ENCODE measurements around the gene TM4SF20. TPM values are rescaled to one million over a fixed set of nuclear protein-coding genes. Genes with fewer than 3 reads are reported as not detected.

TM4SF20 gene
- total and polyA plus RNA-seq, 2 experiments from 2014 or later: not detected

DNA sequence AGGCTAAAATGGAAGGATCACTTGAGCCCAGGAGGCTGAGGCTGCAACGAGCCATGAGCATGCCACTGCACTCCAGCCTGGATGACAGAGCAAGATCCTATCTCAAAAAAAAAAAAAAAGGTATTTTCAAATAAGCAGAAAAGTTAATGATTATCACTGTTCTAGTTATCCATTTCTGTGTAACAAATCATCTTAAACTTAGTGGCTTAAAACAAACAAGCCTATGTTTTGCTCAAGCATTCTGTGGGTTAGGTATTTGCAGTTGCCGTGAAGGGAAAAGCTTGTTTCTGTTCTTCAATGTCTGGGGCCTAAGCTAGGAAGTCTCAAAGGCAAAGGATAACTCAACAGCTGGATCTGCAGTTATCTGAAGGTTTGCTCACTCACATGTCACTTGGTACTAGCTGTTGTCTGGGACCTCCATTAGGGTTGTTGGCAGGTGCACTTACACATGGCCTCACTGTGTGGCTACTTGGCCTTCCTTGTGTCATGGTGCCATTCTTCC, 40.0 kb downstream of the TM4SF20 start:
- Mint-ChIP-seq H3K27me3 (ENCODE audit: insufficient read depth, low read depth, poor library complexity) (no peaks in the 10 kb centered on the region), H3K4me3 (no peak overlapping the region), H3K27ac (no peak overlapping the region), H3K9me3 (no peaks in the 10 kb centered on the region), H3K4me1 (no peaks in the 10 kb centered on the region), H3K36me3 (ENCODE audit: low read depth) (peaks cover 29% of the 10 kb centered on the region)
- Histone ChIP-seq H3K79me2 (replicated peaks; ENCODE audit: insufficient read depth) (no peaks in the 10 kb centered on the region), H4K20me1 (replicated peaks; ENCODE audit: insufficient read depth) (no peaks in the 10 kb centered on the region), H3K4me2 (no peak overlapping the region), H3K36me3 (ENCODE audit: insufficient read depth) (peaks cover 8% of the 10 kb centered on the region; the same call in 1 of the 2 replicates), H3K4me1 (ENCODE audit: insufficient read depth) (no peaks in the 10 kb centered on the region), H3F3A (replicated peaks; ENCODE audit: low read depth) (no peaks in the 10 kb centered on the region), H3K27ac (ENCODE audit: low read depth) (no peak overlapping the region), H3K9me2 (ENCODE audit: insufficient read depth) (no peaks in the 10 kb centered on the region), H2AFZ (no peak overlapping the region), H3K27me3 (ENCODE audit: insufficient read depth) (no peaks in the 10 kb centered on the region), H3K4me3 (no peak overlapping the region)
- no peak for DNase-seq (ENCODE audit: low spot score)
- TF ChIP-seq, protein P1, sequence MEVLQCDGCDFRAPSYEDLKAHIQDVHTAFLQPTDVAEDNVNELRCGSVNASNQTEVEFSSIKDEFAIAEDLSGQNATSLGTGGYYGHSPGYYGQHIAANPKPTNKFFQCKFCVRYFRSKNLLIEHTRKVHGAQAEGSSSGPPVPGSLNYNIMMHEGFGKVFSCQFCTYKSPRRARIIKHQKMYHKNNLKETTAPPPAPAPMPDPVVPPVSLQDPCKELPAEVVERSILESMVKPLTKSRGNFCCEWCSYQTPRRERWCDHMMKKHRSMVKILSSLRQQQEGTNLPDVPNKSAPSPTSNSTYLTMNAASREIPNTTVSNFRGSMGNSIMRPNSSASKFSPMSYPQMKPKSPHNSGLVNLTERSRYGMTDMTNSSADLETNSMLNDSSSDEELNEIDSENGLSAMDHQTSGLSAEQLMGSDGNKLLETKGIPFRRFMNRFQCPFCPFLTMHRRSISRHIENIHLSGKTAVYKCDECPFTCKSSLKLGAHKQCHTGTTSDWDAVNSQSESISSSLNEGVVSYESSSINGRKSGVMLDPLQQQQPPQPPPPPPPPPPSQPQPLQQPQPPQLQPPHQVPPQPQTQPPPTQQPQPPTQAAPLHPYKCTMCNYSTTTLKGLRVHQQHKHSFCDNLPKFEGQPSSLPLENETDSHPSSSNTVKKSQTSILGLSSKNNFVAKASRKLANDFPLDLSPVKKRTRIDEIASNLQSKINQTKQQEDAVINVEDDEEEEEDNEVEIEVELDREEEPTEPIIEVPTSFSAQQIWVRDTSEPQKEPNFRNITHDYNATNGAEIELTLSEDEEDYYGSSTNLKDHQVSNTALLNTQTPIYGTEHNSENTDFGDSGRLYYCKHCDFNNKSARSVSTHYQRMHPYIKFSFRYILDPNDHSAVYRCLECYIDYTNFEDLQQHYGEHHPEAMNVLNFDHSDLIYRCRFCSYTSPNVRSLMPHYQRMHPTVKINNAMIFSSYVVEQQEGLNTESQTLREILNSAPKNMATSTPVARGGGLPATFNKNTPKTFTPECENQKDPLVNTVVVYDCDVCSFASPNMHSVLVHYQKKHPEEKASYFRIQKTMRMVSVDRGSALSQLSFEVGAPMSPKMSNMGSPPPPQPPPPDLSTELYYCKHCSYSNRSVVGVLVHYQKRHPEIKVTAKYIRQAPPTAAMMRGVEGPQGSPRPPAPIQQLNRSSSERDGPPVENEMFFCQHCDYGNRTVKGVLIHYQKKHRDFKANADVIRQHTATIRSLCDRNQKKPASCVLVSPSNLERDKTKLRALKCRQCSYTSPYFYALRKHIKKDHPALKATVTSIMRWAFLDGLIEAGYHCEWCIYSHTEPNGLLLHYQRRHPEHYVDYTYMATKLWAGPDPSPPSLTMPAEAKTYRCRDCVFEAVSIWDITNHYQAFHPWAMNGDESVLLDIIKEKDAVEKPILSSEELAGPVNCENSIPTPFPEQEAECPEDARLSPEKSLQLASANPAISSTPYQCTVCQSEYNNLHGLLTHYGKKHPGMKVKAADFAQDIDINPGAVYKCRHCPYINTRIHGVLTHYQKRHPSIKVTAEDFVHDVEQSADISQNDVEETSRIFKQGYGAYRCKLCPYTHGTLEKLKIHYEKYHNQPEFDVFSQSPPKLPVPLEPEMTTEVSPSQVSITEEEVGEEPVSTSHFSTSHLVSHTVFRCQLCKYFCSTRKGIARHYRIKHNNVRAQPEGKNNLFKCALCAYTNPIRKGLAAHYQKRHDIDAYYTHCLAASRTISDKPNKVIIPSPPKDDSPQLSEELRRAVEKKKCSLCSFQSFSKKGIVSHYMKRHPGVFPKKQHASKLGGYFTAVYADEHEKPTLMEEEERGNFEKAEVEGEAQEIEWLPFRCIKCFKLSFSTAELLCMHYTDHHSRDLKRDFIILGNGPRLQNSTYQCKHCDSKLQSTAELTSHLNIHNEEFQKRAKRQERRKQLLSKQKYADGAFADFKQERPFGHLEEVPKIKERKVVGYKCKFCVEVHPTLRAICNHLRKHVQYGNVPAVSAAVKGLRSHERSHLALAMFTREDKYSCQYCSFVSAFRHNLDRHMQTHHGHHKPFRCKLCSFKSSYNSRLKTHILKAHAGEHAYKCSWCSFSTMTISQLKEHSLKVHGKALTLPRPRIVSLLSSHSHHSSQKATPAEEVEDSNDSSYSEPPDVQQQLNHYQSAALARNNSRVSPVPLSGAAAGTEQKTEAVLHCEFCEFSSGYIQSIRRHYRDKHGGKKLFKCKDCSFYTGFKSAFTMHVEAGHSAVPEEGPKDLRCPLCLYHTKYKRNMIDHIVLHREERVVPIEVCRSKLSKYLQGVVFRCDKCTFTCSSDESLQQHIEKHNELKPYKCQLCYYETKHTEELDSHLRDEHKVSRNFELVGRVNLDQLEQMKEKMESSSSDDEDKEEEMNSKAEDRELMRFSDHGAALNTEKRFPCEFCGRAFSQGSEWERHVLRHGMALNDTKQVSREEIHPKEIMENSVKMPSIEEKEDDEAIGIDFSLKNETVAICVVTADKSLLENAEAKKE (CRISPR knock-in tag; IDR thresholded peaks at IDR 0.05): no peak
- TF ChIP-seq EZH2 (IDR thresholded peaks at IDR 0.05; ENCODE audit: low read depth, unreplicated experiment): no peak
- no peak for TF ChIP-seq ZNF114 (CRISPR knock-in tag; IDR thresholded peaks at IDR 0.05)
- no peak for TF ChIP-seq EZH2phosphoT487 (IDR thresholded peaks at IDR 0.05; ENCODE audit: unreplicated experiment)
- TF ChIP-seq, protein P2, sequence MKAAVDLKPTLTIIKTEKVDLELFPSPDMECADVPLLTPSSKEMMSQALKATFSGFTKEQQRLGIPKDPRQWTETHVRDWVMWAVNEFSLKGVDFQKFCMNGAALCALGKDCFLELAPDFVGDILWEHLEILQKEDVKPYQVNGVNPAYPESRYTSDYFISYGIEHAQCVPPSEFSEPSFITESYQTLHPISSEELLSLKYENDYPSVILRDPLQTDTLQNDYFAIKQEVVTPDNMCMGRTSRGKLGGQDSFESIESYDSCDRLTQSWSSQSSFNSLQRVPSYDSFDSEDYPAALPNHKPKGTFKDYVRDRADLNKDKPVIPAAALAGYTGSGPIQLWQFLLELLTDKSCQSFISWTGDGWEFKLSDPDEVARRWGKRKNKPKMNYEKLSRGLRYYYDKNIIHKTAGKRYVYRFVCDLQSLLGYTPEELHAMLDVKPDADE (IDR thresholded peaks at IDR 0.05): no peak
- no peak for TF ChIP-seq ZNF331 (CRISPR knock-in tag; IDR thresholded peaks at IDR 0.05; ENCODE audit: low read depth)
- TF ChIP-seq CTCF (conservative IDR thresholded peaks at IDR 0.05; ENCODE audit: low read depth in 2 of 2): no peak
- TF ChIP-seq STAT1 (IDR thresholded peaks at IDR 0.05; ENCODE audit: unreplicated experiment): no peak
- TF ChIP-seq NANOG (IDR thresholded peaks at IDR 0.05; ENCODE audit: borderline replicate concordance): no peak
- ATAC-seq: no peak
